Activated CD8-positive, alpha-beta T cell treated with anti-CD3 and anti-CD28 coated beads for 36 hours (primary cell): Measurements from ENCODE around the gene GPR157. TPM values are rescaled to one million over a fixed set of nuclear protein-coding genes. Genes with fewer than 3 reads are reported as not detected.

ENCODE experiments used
- ATAC-seq: fragments of 200-7000 bp; cut with Tn5 transposase; one replicate; pipeline ENCODE4 v1.10.0; 2021; ENCODE audit warnings: mild to moderate bottlenecking, moderate library complexity
- CTCF ChIA-PET: fragments of 350-600 bp; sonication (Branson Sonifier 250); formaldehyde crosslinking; loops from one replicate; lab custom pipeline; 2021; ENCODE audit warnings: antibody characterized with exemption; lab: Charles Lee
- POLR2A ChIA-PET: fragments of 350-600 bp; sonication (Branson Sonifier 250); formaldehyde crosslinking; loops from one replicate; lab custom pipeline; 2021; ENCODE audit warnings: antibody characterized with exemption; lab: Charles Lee
- DNase-seq: peaks from one replicate; pipeline ENCODE4 v3.0.0-alpha.2; 2020
- H3K27ac Mint-ChIP-seq: one replicate; pipeline ENCODE4 v1.8.0; 2021; ENCODE audit warnings: mild to moderate bottlenecking, mixed read lengths
- H3K27me3 Mint-ChIP-seq: one replicate; pipeline ENCODE4 v1.8.0; 2021; ENCODE audit warnings: mixed read lengths
- H3K36me3 Mint-ChIP-seq: one replicate; pipeline ENCODE4 v1.8.0; 2021; ENCODE audit warnings: low read depth, mixed read lengths
- H3K4me1 Mint-ChIP-seq: one replicate; pipeline ENCODE4 v1.8.0; 2021; ENCODE audit warnings: low read depth, mixed read lengths
- H3K4me3 Mint-ChIP-seq: one replicate; pipeline ENCODE4 v1.8.0; 2021; ENCODE audit warnings: mild to moderate bottlenecking, moderate library complexity, mixed read lengths
- H3K9me3 Mint-ChIP-seq: one replicate; pipeline ENCODE4 v1.8.0; 2021; ENCODE audit warnings: mixed read lengths
- intact Hi-C: fragments of 100-400 bp; cut with micrococcal nuclease; formaldehyde crosslinking; loops from one replicate; pipeline ENCODE4 v1.10.0; 2022
- total RNA-seq, 2 experiments: library from RNA; stranded (reverse); gene quantifications; one replicate each; pipeline ENCODE4 v1.2.3, GENCODE V29; 2021
- TF ChIP-seq, protein P1 (sequence below): fragments of 200-600 bp; IDR thresholded peaks from one replicate; pipeline ENCODE4 v1.8.0; 2022; ENCODE audit warnings: antibody characterized with exemption, mild to moderate bottlenecking

Gene GPR157
- total RNA-seq, 2 experiments from 2014 or later: 3.4 to 4.7 TPM

DNA sequence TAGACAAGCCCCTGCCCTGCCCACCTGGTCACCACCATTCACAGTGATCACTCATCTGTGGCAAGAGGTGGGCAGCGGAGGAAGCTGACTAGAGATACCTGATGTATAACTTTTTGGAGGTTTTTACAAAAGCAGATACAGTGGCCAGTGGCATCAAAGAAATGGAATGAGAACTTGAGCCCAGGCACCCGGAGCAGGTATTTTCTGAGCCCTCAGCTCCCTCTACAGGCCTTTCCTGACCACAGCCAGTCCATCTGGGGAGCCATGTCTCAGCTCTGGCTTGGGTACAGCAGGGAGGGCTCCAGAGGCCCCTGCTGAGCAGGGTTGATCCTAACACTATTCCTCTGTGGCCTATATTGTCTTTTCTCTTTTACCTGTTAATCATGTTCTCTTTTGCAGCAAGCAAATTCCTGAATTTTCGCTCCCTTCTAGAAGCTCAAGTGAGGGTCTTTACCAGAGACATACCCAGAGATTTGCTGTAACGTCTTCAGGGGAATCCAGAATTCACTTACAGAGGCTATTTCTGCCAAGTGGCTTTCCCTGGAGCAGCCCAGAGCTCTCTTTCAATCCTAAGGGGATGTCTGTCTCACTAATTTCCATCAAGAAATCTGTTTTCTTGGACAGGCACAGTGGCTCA is 27.3 kb downstream of the GPR157 start:
- H3K27ac Mint-ChIP-seq: no peak overlapping the region
- no peak overlapping the region for H3K4me3 Mint-ChIP-seq
- intact Hi-C loops: loop anchor here (10.0 kb wide), 1 partner anchor 87 kb away; no protein-coding TSS in a partner anchor
- no peaks in the 10 kb centered on the region for H3K36me3 Mint-ChIP-seq
- ChIA-PET POLR2A (no interaction called here), CTCF (interaction anchor here (1.1 to 2.9 kb wide), 7 partner anchors 10 to 97 kb away, joined by 3 to 18 read pairs (median 4); no protein-coding TSS in a partner anchor)
- ATAC-seq (peak; percentile 74), DNase-seq (peak; percentile 54)
- no peaks in the 10 kb centered on the region for H3K4me1 Mint-ChIP-seq
- H3K27me3 Mint-ChIP-seq: no peaks in the 10 kb centered on the region
- TF ChIP-seq, protein P1, sequence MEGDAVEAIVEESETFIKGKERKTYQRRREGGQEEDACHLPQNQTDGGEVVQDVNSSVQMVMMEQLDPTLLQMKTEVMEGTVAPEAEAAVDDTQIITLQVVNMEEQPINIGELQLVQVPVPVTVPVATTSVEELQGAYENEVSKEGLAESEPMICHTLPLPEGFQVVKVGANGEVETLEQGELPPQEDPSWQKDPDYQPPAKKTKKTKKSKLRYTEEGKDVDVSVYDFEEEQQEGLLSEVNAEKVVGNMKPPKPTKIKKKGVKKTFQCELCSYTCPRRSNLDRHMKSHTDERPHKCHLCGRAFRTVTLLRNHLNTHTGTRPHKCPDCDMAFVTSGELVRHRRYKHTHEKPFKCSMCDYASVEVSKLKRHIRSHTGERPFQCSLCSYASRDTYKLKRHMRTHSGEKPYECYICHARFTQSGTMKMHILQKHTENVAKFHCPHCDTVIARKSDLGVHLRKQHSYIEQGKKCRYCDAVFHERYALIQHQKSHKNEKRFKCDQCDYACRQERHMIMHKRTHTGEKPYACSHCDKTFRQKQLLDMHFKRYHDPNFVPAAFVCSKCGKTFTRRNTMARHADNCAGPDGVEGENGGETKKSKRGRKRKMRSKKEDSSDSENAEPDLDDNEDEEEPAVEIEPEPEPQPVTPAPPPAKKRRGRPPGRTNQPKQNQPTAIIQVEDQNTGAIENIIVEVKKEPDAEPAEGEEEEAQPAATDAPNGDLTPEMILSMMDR: peak; percentile 61
- H3K9me3 Mint-ChIP-seq: no peaks in the 10 kb centered on the region

DNA sequence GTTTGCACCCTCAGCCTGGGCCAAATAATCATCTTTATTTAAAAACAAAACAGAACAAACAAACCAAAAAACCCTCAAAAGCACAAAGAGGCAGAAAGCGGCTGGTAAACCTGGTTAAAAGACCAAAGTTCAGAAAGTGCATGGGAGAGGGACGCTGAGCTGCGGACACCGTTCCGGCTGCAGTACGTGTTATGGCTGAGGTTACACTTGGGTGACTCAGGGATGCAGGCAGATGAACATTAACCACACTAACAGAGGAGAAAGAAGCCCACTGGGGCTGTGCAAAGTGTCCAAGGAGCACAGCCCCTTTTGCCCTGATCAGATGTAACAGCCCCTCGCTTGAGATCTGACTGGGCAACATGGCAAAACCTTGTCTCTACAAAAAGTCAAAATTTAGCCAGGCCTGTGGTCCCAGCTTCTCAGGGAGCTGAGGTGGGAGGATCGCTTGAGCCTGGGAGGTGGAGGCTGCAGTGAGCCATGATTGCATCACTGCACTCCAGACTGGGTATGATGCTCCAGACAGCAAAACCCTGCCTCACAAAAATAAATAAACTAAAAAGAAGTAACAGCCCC is 28.3 kb downstream of the GPR157 start:
- no peaks in the 10 kb centered on the region for H3K36me3 Mint-ChIP-seq
- CTCF ChIA-PET: interaction anchor here (1.1 to 2.9 kb wide), 3 partner anchors 11 to 96 kb away, joined by 4 to 18 read pairs (median 5); no protein-coding TSS in a partner anchor
- intact Hi-C loops: loop anchor here (10.0 kb wide), 1 partner anchor 86 kb away; no protein-coding TSS in a partner anchor
- H3K27me3 Mint-ChIP-seq: no peaks in the 10 kb centered on the region
- DNase-seq: no peak
- no peak overlapping the region for H3K27ac Mint-ChIP-seq
- ATAC-seq: no peak
- no peak overlapping the region for H3K4me3 Mint-ChIP-seq
- no peaks in the 10 kb centered on the region for H3K9me3 Mint-ChIP-seq
- POLR2A ChIA-PET: no interaction called here
- H3K4me1 Mint-ChIP-seq: no peaks in the 10 kb centered on the region
- TF ChIP-seq, protein P1: no peak

DNA sequence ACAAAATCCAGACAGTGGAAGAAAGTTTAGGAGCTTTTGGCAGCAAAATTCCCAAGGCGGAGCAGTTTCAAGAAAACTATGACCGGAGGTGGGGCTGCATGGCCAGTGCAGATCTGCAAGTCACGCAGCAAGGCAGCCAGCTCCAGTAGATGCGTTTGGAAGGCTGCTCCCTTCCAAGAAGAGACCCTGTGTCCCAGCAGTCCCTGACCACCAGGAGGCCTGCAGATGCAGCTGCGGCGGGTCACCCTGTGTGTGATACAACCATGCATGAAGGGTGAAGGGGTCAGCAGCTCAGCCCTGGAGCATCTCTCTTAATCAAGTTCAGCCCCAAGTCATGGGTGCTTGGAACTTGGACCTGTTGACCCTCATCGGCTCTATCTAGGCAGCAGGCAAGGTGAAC is 29.3 kb downstream of the GPR157 start:
- intact Hi-C loops: no loop called here
- Mint-ChIP-seq H3K4me1 (no peaks in the 10 kb centered on the region), H3K27me3 (no peaks in the 10 kb centered on the region), H3K27ac (no peak overlapping the region), H3K9me3 (no peaks in the 10 kb centered on the region), H3K36me3 (no peaks in the 10 kb centered on the region), H3K4me3 (no peak overlapping the region)
- CTCF ChIA-PET: interaction anchor here (1.1 to 4.1 kb wide), 2 partner anchors 11 to 95 kb away, joined by 5 to 17 read pairs; no protein-coding TSS in a partner anchor
- POLR2A ChIA-PET: no interaction called here
- TF ChIP-seq, protein P1: no peak
- ATAC-seq: no peak
- DNase-seq: no peak

DNA sequence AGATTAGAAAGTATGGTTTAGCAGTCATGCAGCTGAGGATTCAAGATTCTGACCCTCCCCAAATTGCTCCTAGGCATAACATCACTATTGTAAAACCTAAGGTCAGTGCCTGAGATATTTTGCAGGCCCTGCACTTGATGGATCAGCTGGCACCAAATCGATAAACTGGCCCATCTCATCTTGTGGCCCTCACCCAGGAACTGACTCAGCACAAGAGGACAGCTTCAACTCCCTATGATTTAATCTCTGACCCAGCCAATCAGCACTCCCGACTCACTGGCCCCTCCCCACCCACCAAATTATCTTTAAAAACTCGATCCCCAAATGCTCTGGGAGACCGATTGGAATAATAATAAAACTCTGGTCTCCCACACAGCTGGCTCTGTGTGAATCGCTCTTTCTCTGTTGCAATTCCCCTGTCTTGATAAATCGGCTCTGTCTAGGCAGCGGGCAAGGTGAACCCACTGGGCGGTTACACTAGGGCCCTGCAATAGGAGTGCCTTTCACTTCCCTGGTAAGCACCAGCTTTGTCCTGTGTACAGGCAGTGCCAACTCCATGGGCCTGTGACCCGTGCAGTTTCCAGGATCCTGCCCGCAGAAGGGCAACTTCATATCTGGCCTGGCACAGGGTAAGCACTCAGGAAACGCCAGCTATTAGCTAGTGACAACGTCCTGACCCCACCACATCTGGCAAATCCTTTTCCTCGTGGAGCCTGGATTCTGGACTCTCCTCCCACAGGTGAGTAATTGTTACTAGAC is 30.8 kb downstream of the GPR157 start:
- Mint-ChIP-seq H3K4me3 (no peak overlapping the region), H3K36me3 (no peaks in the 10 kb centered on the region), H3K9me3 (no peaks in the 10 kb centered on the region), H3K4me1 (no peaks in the 10 kb centered on the region), H3K27me3 (no peaks in the 10 kb centered on the region), H3K27ac (no peak overlapping the region)
- CTCF ChIA-PET: interaction anchor here (4.1 kb wide), 1 partner anchor 13 kb away, joined by 17 read pairs; no protein-coding TSS in a partner anchor
- POLR2A ChIA-PET: no interaction called here
- no peak for DNase-seq
- TF ChIP-seq, protein P1: no peak
- intact Hi-C loops: no loop called here
- no peak for ATAC-seq
